HG02798 (cell line): ENCODE results near the gene SLC16A5.
"Not testable (repeated sequence)": the region's sequence is repeated elsewhere in the genome, so short reads cannot be mapped to it uniquely, and the experiment has no call there.

Experiments
- ATAC-seq: cut with Tn5 transposase; IDR thresholded peaks from one replicate; pipeline ENCODE4 v1.9.1; 2021; ENCODE audit warnings: mild to moderate bottlenecking; ENCODE audit not compliant: unreplicated experiment, poor library complexity

SLC16A5 gene

GRCh38 chr17:75108193-75108592, 20.4 kb downstream of the SLC16A5 start:
- no peak for ATAC-seq

GRCh38 chr17:75109046-75109406, 21.3 kb downstream of the SLC16A5 start:
- no peak for ATAC-seq

- peak; percentile 69 for ATAC-seq
Observed at GRCh38 chr17:75109407-75110233, 21.9 kb downstream of the SLC16A5 start, which contains the start of gene ARMC7. Gene ARMC7, plus strand, starts transcription at chr17:75109969. Its CDS starts 320 bp downstream, at chr17:75110289.

GRCh38 chr17:75110234-75110937, 22.6 kb downstream of the SLC16A5 start:
- ATAC-seq: no peak

GRCh38 chr17:75111777-75112335, 24.1 kb downstream of the SLC16A5 start:
- no peak for ATAC-seq

- ATAC-seq: no peak
Observed at GRCh38 chr17:75113798-75114551, 26.2 kb downstream of the SLC16A5 start.

GRCh38 chr17:75114552-75115314, 27.0 kb downstream of the SLC16A5 start:
- ATAC-seq: no peak

GRCh38 chr17:75115555-75115954, 27.8 kb downstream of the SLC16A5 start:
- ATAC-seq: no peak

GRCh38 chr17:75116737-75117136, 29.0 kb downstream of the SLC16A5 start:
- no peak for ATAC-seq

GRCh38 chr17:75118307-75118706, 30.6 kb downstream of the SLC16A5 start:
- ATAC-seq: no peak

- ATAC-seq: no peak
Observed at GRCh38 chr17:75124041-75124818, 36.5 kb downstream of the SLC16A5 start.

- ATAC-seq: no peak
Observed at GRCh38 chr17:75124819-75125162, 37.0 kb downstream of the SLC16A5 start.

- ATAC-seq: no peak
Observed at GRCh38 chr17:75125984-75126383, 38.2 kb downstream of the SLC16A5 start.

- no peak for ATAC-seq
Observed at GRCh38 chr17:75126954-75127353, 39.2 kb downstream of the SLC16A5 start.

- ATAC-seq: not testable (repeated sequence)
Observed at GRCh38 chr17:75127936-75128335, 40.2 kb downstream of the SLC16A5 start.

GRCh38 chr17:75128694-75129505, 41.1 kb downstream of the SLC16A5 start:
- no peak for ATAC-seq

GRCh38 chr17:75129576-75129975, 41.8 kb downstream of the SLC16A5 start:
- ATAC-seq: no peak

GRCh38 chr17:75130059-75130631, 42.4 kb downstream of the SLC16A5 start:
- ATAC-seq: no peak
